ENCODE data around the gene ADGRV1.

GRCh38 chr5:90868799-90869198 is 310.2 kb downstream of the ADGRV1 start:
- TF ChIP-seq CTCF (IDR thresholded peaks at IDR 0.05) (no peak), EP300 (IDR thresholded peaks at IDR 0.05) (no peak), POLR2A (IDR thresholded peaks at IDR 0.05) (no peak), POLR2AphosphoS5 (IDR thresholded peaks at IDR 0.05) (no peak)

All from stomach (tissue), 4 donors.